GM23248 (cell line): ENCODE measurements around the gene GP2. TPM values are rescaled to one million over a fixed set of nuclear protein-coding genes. Genes with fewer than 3 reads are reported as not detected.

ENCODE experiments used
- DNase-seq: peaks from one replicate; pipeline ENCODE4 v3.0.0-alpha.2; 2015
- H2AFZ ChIP-seq: fragments of 200-600 bp; sonication (generic); 2 replicates; pipeline ENCODE4 v1.6.1; 2016; ENCODE audit warnings: antibody characterized with exemption
- H3F3A ChIP-seq: fragments of 200-600 bp; sonication (generic); 2 replicates; pipeline ENCODE4 v1.6.1; 2016; ENCODE audit warnings: mild to moderate bottlenecking, antibody characterized with exemption, mixed run types; ENCODE audit not compliant: insufficient read depth
- H3K27ac ChIP-seq: fragments of 200-600 bp; sonication (generic); 2 replicates; pipeline ENCODE4 v1.5.1; 2016; ENCODE audit warnings: mild to moderate bottlenecking
- H3K27me3 ChIP-seq: fragments of 200-600 bp; sonication (generic); replicated peaks from 2 replicates; pipeline ENCODE4 v1.6.1; 2016; ENCODE audit warnings: mild to moderate bottlenecking; ENCODE audit not compliant: insufficient read depth
- H3K36me3 ChIP-seq: fragments of 200-600 bp; sonication (generic); 2 replicates; pipeline ENCODE4 v1.6.1; 2016; ENCODE audit warnings: low read depth, mild to moderate bottlenecking
- H3K4me1 ChIP-seq: fragments of 200-600 bp; sonication (generic); 2 replicates; pipeline ENCODE4 v1.6.1; 2016; ENCODE audit warnings: mild to moderate bottlenecking; ENCODE audit not compliant: insufficient read depth
- H3K4me2 ChIP-seq: fragments of 200-600 bp; sonication (generic); one replicate; pipeline ENCODE4 v1.6.1; 2016; ENCODE audit warnings: mild to moderate bottlenecking; ENCODE audit not compliant: unreplicated experiment
- H3K4me3 ChIP-seq: fragments of 200-600 bp; sonication (generic); 2 replicates; pipeline ENCODE4 v1.5.1; 2016; ENCODE audit warnings: mild to moderate bottlenecking
- H3K79me2 ChIP-seq: fragments of 200-600 bp; sonication (generic); 2 replicates; pipeline ENCODE4 v1.6.1; 2016; ENCODE audit warnings: mild to moderate bottlenecking; ENCODE audit not compliant: insufficient read depth
- H3K9ac ChIP-seq: fragments of 200-600 bp; sonication (generic); 2 replicates; pipeline ENCODE4 v1.6.1; 2016; ENCODE audit warnings: mild to moderate bottlenecking
- H3K9me2 ChIP-seq: fragments of 200-600 bp; sonication (generic); 2 replicates; pipeline ENCODE4 v1.6.1; 2016; ENCODE audit warnings: mixed run types, mild to moderate bottlenecking, moderate library complexity; ENCODE audit not compliant: insufficient read depth
- H3K9me3 ChIP-seq: fragments of 200-600 bp; sonication (generic); one replicate; pipeline ENCODE4 v1.6.1; 2017; ENCODE audit warnings: low read depth
- H4K20me1 ChIP-seq: fragments of 200-600 bp; sonication (generic); 2 replicates; pipeline ENCODE4 v1.6.0; 2016; ENCODE audit not compliant: insufficient read depth
- EZH2 ChIP-seq: fragments of 200-600 bp; sonication (generic); IDR thresholded peaks from 2 replicates; pipeline ENCODE4 v1.6.1; 2018; ENCODE audit warnings: antibody characterized with exemption, mild to moderate bottlenecking; ENCODE audit not compliant: insufficient read depth, poor library complexity, severe bottlenecking
- EZH2phosphoT487 ChIP-seq: fragments of 200-600 bp; sonication (generic); IDR thresholded peaks from 2 replicates; pipeline ENCODE4 v1.6.1; 2018; ENCODE audit warnings: antibody characterized with exemption, moderate library complexity, mild to moderate bottlenecking, low read depth; ENCODE audit not compliant: insufficient read depth
- WGBS, 2 experiments: methylation state at CpG; one replicate each; pipeline ENCODE4 v1.1.6; 2015 to 2017; ENCODE audit warnings: low lambda C conversion rate in 2 of 2, low coverage in 1 of 2; ENCODE audit errors: missing lambda C conversion rate in 2 of 2; 5-methylcytosine and 5-hydroxymethylcytosine counted together
- in situ Hi-C: fragments of 300-500 bp; cut with MboI; formaldehyde crosslinking; loops from 2 replicates; pipeline ENCODE4 v1.15.0; 2020
- polyA plus RNA-seq: library from polyadenylated mRNA; unstranded; fragments of >200 nt; fragmentation: Nextera tagmentation; extraction: Ambion mirVana; gene quantifications from 2 replicates; pipeline ENCODE4 v1.2.1, GENCODE V29; 2016
- total RNA-seq: library from RNA; depleted of rRNA; stranded (reverse); fragments of >200 nt; shearing (Covaris generic); gene quantifications from 2 replicates; pipeline ENCODE4 v1.2.3, GENCODE V29; 2014; rRNA removed

GP2 gene
- total and polyA plus RNA-seq, 2 experiments from 2014 or later, result not detected

GRCh38 chr16:20262248-20262647, 65.1 kb downstream of the GP2 start:
- Histone ChIP-seq H4K20me1 (no peaks in the 10 kb centered on the region), H3K27me3 (no peaks in the 10 kb centered on the region), H3K27ac (no peak overlapping the region)

GRCh38 chr16:20260215-20261009, 66.9 kb downstream of the GP2 start:
- 43 to 44% methylated on average over 11 of the region's 11 CpGs for WGBS, 2 experiments
- H3K36me3 ChIP-seq, result no peaks in the 10 kb centered on the region
- no peaks in the 10 kb centered on the region for H4K20me1 ChIP-seq
- no peaks in the 10 kb centered on the region for H3K4me1 ChIP-seq
- no peak overlapping the region for H3K4me2 ChIP-seq
- no peak overlapping the region for H3K4me3 ChIP-seq
- TF ChIP-seq EZH2 (no peak), EZH2phosphoT487 (no peak)
- no peak for DNase-seq
- no peaks in the 10 kb centered on the region for H3F3A ChIP-seq
- H3K9me3 ChIP-seq, result no peaks in the 10 kb centered on the region
- H3K79me2 ChIP-seq, result no peaks in the 10 kb centered on the region
- no peaks in the 10 kb centered on the region for H3K27me3 ChIP-seq
- H3K9me2 ChIP-seq, result no peaks in the 10 kb centered on the region
- no peak overlapping the region for H2AFZ ChIP-seq
- no peak overlapping the region for H3K27ac ChIP-seq
- in situ Hi-C loops, result no loop called here
- H3K9ac ChIP-seq, result no peak overlapping the region

More at GRCh38 chr16:20262248-20262647, 65.1 kb downstream of the GP2 start:
- in situ Hi-C loops, result no loop called here
- H3K9me3 ChIP-seq, result no peaks in the 10 kb centered on the region
- H3K9ac ChIP-seq, result no peak overlapping the region
- no peak for TF ChIP-seq EZH2
- TF ChIP-seq EZH2phosphoT487, result no peak
- H3K79me2 ChIP-seq, result no peaks in the 10 kb centered on the region
- no peaks in the 10 kb centered on the region for H3F3A ChIP-seq
- no peak overlapping the region for H2AFZ ChIP-seq
- no peak overlapping the region for H3K4me2 ChIP-seq
- no peaks in the 10 kb centered on the region for H3K4me1 ChIP-seq
- 52 to 53% methylated on average over 9 of the region's 9 CpGs for WGBS, 2 experiments
- H3K36me3 ChIP-seq, result no peaks in the 10 kb centered on the region
- no peak for DNase-seq
- H3K9me2 ChIP-seq, result no peaks in the 10 kb centered on the region
- H3K4me3 ChIP-seq, result no peak overlapping the region

Other genes starting within 250 kb of the GP2 start
- gene UMOD, start 25.2 kb upstream of the GP2 start, total RNA-seq, result not detected in 2 replicates
- gene UMOD, start 25.2 kb upstream of the GP2 start, polyA plus RNA-seq, result not detected in 2 replicates
- not detected in 2 replicates for gene PDILT, start 77.2 kb upstream of the GP2 start, total RNA-seq
- gene PDILT, start 77.2 kb upstream of the GP2 start, polyA plus RNA-seq, result not detected in 2 replicates
- gene ACSM5, start 82.0 kb upstream of the GP2 start, total RNA-seq, result not detected in 2 replicates
- not detected in 2 replicates for gene ACSM5, start 82.0 kb upstream of the GP2 start, polyA plus RNA-seq
- not detected in 2 replicates for gene ACSM2A, start 124.0 kb upstream of the GP2 start, total RNA-seq
- not detected in 2 replicates for gene ACSM2A, start 124.0 kb upstream of the GP2 start, polyA plus RNA-seq
- not detected in 2 replicates for gene ACSM2B, start 248.9 kb upstream of the GP2 start, total RNA-seq
- gene ACSM2B, start 248.9 kb upstream of the GP2 start, polyA plus RNA-seq, result not detected in 2 replicates